Measurements from ENCODE around the gene CNOT4.
A peak's percentile ranks its signal among the peaks of the same experiment; 100 is the strongest.

CNOT4 gene, protein sequence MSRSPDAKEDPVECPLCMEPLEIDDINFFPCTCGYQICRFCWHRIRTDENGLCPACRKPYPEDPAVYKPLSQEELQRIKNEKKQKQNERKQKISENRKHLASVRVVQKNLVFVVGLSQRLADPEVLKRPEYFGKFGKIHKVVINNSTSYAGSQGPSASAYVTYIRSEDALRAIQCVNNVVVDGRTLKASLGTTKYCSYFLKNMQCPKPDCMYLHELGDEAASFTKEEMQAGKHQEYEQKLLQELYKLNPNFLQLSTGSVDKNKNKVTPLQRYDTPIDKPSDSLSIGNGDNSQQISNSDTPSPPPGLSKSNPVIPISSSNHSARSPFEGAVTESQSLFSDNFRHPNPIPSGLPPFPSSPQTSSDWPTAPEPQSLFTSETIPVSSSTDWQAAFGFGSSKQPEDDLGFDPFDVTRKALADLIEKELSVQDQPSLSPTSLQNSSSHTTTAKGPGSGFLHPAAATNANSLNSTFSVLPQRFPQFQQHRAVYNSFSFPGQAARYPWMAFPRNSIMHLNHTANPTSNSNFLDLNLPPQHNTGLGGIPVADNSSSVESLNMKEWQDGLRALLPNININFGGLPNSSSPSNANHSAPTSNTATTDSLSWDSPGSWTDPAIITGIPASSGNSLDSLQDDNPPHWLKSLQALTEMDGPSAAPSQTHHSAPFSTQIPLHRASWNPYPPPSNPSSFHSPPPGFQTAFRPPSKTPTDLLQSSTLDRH

DNA sequence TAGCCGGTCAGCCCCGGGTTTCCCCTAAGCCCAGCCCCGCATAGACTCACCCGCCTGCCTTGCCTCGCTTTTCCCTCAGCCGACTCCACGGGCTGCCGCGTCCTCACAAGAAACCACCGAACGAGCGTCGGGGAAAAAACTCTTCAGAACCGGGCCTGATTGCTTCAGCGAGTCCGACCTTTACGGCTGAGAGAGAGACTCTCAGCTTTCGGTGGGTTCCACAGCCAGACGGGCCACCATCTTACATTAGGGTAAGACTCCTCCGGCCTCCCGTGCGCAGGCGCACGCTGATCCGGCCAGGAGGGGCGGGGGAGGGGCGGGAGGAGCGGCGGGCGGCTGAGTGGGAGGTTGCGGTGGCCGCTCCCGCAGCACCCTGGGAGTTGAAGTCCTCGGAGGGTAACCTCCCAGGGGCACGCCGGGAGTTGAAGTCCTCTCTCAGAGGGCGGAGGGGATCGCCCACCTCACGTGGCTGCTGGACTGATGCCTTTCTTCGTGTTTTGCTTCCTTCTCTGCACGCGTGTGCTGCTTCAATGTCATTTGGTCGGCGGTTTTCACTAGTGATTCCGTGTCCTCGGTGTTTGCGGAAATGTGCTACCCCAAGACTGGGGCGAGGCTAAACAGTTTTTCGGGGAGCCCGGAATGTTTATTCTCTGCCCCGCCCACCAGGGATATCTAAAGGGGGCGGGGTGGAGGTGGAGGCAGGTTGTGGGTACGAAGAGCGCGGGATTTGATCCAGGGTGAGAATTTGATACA lies at the start of gene CNOT4:
Gene CNOT4, minus strand, starts transcription at position 264 of the 753 bp plus-strand sequence. CDS start 71,771 bp downstream, outside the sequence.
- Histone ChIP-seq H3K4me1 (peaks cover 17% of the 10 kb centered on the region), H3K4me3 (peak within 1 kb of the TSS; percentile 97), H3K27me3 (ENCODE audit: low read depth) (no peaks in the 10 kb centered on the region), H3K36me3 (replicated peaks) (no peaks in the 10 kb centered on the region), H3K9me3 (no peaks in the 10 kb centered on the region)
- DNase-seq (ENCODE audit: low spot score in 2 of 2): peak; percentile 97
- in situ Hi-C loops (cut with MboI; ENCODE audit: low sequenced_read_pairs): loop anchor here (5.0 kb wide), 1 partner anchor 47 kb away; the partner anchor contains the start of gene NUP205

DNA sequence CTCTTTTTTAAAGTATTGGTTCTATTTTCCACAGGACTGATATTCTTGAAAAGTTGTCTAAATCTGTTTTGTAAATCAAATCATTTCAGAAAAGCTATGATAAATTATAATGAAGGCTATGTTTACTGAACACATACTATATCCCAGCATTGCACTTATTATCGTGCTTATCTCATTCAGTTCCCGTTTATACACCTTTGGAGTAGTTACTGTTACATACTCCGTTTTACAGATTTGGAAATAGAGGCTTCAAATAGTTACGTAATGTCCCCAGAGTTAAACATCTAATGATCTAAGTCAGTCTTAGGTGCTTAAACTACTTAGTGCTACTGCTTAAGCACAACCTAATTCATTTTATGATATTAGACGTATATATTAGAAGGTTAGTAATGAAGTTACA lies 49.0 kb upstream of the CNOT4 start:
- Histone ChIP-seq H3K36me3 (replicated peaks) (peaks cover 7% of the 10 kb centered on the region; the same call in 1 of the 2 replicates), H3K27me3 (ENCODE audit: low read depth) (no peaks in the 10 kb centered on the region), H3K9me3 (no peaks in the 10 kb centered on the region), H3K4me1 (peaks cover 21% of the 10 kb centered on the region), H3K4me3 (peak overlapping the region; percentile 66)
- no peak for DNase-seq (ENCODE audit: low spot score in 2 of 2)
- in situ Hi-C loops (cut with MboI; ENCODE audit: low sequenced_read_pairs): loop anchor here (5.0 to 25.0 kb wide), 2 partner anchors 47 to 272 kb away; partner anchors contain the start of gene CNOT4

DNA sequence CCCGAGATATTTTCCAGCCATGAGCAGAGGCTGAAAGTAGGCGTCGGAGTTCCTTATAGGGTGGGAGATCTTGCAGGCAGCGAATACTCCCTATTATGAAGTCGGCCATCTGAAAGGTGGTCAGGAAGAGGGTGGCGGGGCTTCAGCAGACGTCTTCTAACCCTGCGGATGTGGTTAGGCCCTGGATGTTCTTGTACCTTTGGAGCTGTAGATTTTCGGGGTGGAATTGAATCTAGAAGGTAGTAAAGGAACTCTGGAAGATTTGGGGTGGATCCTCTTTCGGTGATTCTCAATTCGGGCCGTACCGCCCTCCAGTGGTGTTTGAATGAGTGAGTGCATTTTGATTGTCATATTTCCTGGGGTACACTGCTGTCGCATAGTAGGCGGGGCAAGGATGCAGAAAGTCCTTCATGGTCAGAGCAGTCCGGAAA lies 48.5 kb upstream of the CNOT4 start:
- DNase-seq (ENCODE audit: low spot score in 2 of 2): peak; percentile 72 to 79
- no peaks in the 10 kb centered on the region for H3K27me3 ChIP-seq (ENCODE audit: low read depth)
- H3K36me3 ChIP-seq (replicated peaks): peaks cover 7% of the 10 kb centered on the region; the same call in 1 of the 2 replicates
- in situ Hi-C loops (cut with MboI; ENCODE audit: low sequenced_read_pairs): loop anchor here (5.0 to 25.0 kb wide), 2 partner anchors 46 to 271 kb away; partner anchors contain the start of gene CNOT4
- H3K4me3 ChIP-seq: peak overlapping the region; percentile 66
- H3K9me3 ChIP-seq: no peaks in the 10 kb centered on the region
- H3K4me1 ChIP-seq: peaks cover 21% of the 10 kb centered on the region

DNA sequence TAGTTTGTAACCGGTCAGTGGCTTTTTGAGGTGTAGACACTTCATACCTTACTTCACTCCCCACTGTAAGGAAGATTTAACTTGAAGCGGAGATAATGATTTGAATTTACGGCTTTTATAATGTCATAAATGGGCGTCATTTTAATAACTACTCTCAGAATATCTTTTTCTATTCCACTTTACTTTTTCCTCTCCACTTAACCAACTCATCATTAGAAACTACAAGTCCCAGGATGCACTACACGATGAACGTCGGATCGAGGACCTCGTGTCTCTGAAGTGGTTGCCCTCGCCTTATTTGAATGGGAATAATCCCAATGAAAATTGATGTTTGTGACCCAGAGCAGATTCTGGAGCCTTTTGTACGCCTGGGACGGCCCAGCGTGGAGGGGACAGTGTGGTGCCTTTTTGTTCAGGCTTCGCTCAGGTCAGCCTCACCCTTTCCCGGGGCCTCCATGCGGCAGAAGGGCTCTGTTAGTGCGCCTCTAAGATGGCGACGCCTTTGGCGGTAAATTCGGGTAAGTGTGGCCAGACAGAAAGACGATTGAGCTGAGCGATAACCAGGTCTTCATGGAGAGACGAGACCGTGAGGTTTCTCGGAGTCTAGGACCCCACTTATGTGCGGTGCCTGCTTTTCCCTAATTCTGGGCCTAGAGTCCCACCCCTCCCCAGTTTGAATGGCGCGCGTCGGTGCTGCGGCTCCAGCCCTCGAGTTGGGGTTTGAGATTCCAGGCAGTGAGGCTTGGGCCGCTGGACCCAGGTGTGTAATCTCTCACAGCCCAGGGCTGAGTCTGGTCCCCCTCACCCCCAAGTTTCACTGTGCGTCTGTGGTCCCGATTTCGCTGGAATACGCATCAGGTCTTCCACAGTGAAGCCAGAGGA lies 47.8 kb upstream of the CNOT4 start, which contains the start of gene NUP205:
Gene NUP205, plus strand, starts transcription at position 463 of the 882 bp plus-strand sequence. Its CDS starts 28 bp downstream, at position 491.
- Histone ChIP-seq H3K4me1 (peaks cover 21% of the 10 kb centered on the region), H3K36me3 (replicated peaks) (peaks cover 7% of the 10 kb centered on the region; the same call in 1 of the 2 replicates), H3K4me3 (peak within 1 kb of the TSS; percentile 66), H3K27me3 (ENCODE audit: low read depth) (no peaks in the 10 kb centered on the region), H3K9me3 (no peaks in the 10 kb centered on the region)
- in situ Hi-C loops (cut with MboI; ENCODE audit: low sequenced_read_pairs): loop anchor here (5.0 to 25.0 kb wide), 2 partner anchors 45 to 270 kb away; partner anchors contain the start of gene CNOT4
- peak; percentile 80 to 82 for DNase-seq (ENCODE audit: low spot score in 2 of 2)

DNA sequence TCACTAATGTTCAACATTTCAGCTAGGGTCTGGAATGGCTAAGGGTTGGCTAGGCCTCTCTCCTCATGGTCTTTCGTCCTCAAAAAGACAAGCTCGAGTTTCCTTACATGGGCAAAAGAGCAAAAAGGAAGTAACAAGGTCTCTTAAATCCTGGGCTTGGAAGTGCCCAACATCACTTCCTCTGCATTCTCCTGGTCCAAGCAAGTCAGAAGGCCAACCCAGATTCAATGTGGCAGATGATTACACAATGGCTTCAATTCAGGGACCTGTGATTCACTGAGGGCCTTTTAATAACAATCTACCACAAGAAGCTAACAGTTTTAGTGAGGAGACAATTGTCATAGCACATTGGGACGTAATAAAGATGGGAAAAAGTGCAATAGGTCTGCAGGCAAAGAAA lies 43.4 kb upstream of the CNOT4 start:
- DNase-seq (ENCODE audit: low spot score in 2 of 2): no peak
- in situ Hi-C loops (cut with MboI; ENCODE audit: low sequenced_read_pairs): loop anchor here (25.0 kb wide), 1 partner anchor 266 kb away; no protein-coding TSS in a partner anchor

DNA sequence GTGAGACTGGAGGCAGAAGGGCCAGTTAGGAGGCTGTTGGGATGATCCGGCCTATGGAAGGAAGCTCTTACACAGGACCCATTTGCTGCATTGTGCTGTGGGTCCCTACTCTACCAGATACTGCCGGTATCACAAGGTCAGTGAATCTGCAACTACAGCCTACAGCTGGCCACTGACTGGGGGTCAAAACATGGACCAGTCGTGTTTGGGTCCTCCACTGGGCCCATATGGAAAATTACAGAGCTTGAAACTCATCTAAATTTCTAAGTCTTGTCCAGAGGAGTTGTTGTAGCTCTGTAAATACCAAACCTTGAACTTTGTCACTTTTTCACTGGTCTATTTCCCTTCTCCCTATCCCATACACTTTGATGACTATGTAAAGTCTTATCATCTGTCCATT lies 42.2 kb upstream of the CNOT4 start:
- no peak overlapping the region for H3K4me3 ChIP-seq
- in situ Hi-C loops (cut with MboI; ENCODE audit: low sequenced_read_pairs): loop anchor here (25.0 kb wide), 1 partner anchor 265 kb away; no protein-coding TSS in a partner anchor

More for the DNA sequence above, 43.4 kb upstream of the CNOT4 start:
- Histone ChIP-seq H3K9me3 (no peaks in the 10 kb centered on the region), H3K36me3 (replicated peaks) (no peaks in the 10 kb centered on the region), H3K27me3 (ENCODE audit: low read depth) (0 out of 2 replicates have a peak, but pooled peaks cover 4% of the 10 kb centered on the region), H3K4me1 (peaks cover 4% of the 10 kb centered on the region), H3K4me3 (no peak overlapping the region)

DNA sequence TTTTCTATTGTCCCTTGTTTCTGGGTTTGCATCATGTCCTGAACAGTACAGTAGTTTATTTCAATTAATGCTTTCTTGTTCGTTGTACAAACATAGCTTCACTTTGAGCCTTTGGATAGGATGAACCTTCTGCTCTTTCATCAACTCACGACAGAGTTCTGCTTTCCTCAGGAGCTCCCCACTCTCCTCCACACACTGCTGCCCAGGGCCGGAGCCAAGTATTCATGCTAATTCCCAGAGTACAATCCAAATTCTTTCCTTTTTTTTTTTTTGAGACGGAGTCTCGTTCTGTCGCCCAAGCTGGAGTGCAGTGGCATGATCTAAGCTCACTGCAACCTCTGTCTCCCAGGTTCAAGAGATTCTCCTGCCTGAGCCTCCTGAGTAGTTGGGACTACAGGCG lies 40.3 kb upstream of the CNOT4 start:
- Histone ChIP-seq H3K4me3 (no peak overlapping the region), H3K36me3 (replicated peaks) (no peaks in the 10 kb centered on the region), H3K27me3 (ENCODE audit: low read depth) (peaks cover 7% of the 10 kb centered on the region; the same call in 1 of the 2 replicates), H3K9me3 (no peaks in the 10 kb centered on the region), H3K4me1 (no peaks in the 10 kb centered on the region)
- in situ Hi-C loops (cut with MboI; ENCODE audit: low sequenced_read_pairs): loop anchor here (25.0 kb wide), 1 partner anchor 263 kb away; no protein-coding TSS in a partner anchor
- DNase-seq (ENCODE audit: low spot score in 2 of 2): no peak

More for the DNA sequence above, 42.2 kb upstream of the CNOT4 start:
- Histone ChIP-seq H3K36me3 (replicated peaks) (no peaks in the 10 kb centered on the region), H3K27me3 (ENCODE audit: low read depth) (0 out of 2 replicates have a peak, but pooled peaks cover 4% of the 10 kb centered on the region), H3K9me3 (no peaks in the 10 kb centered on the region), H3K4me1 (no peaks in the 10 kb centered on the region)
- DNase-seq (ENCODE audit: low spot score in 2 of 2): no peak

DNA sequence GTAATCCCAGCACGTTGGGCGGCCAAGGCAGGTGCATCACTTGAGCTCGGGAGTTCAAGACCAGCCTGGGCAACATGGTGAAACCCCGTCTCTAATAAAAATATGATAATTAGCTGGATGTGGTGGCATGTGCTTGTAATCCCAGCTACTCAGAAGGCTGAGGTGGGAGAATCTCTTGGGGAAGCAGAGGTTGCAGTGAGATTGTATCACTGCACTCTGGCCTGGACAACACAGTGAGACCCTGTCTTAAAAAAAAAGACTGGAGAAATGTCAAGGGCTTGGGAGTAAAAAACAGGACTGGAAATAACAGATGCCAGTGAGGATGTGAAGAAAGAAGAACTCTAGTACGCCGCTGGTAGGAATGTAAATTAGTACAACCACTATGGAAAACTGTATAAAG lies 31.1 kb upstream of the CNOT4 start:
- DNase-seq (ENCODE audit: low spot score in 2 of 2): no peak
- no peaks in the 10 kb centered on the region for H3K36me3 ChIP-seq (replicated peaks)

DNA sequence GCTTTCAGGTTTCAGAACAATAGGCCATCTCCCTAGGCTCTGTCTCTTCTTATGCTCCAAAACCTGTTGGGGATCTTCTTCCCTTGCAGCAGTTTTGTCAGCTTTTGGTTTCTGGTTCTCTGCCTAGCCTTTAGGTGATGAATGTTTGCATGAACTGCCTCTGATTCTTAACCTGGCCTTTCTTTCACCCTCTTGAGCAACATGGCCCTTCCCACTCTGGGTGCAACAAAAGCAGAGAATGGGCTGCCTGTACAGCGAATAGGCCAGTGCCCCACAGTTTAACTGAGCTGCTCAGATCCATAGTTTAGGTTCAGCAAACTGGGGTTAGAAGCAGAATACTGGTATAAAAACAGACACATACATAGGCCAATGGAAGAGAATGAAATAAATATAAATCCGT lies 29.7 kb upstream of the CNOT4 start:
- no peak overlapping the region for H3K4me3 ChIP-seq
- H3K9me3 ChIP-seq: no peaks in the 10 kb centered on the region
- H3K4me1 ChIP-seq: no peaks in the 10 kb centered on the region
- DNase-seq (ENCODE audit: low spot score in 2 of 2): no peak
- H3K27me3 ChIP-seq (ENCODE audit: low read depth): 0 out of 2 replicates have a peak, but pooled peaks cover 3% of the 10 kb centered on the region
- in situ Hi-C loops (cut with MboI; ENCODE audit: low sequenced_read_pairs): no loop called here
- H3K36me3 ChIP-seq (replicated peaks): no peaks in the 10 kb centered on the region

More for the DNA sequence above, 31.1 kb upstream of the CNOT4 start:
- no peaks in the 10 kb centered on the region for H3K4me1 ChIP-seq
- H3K4me3 ChIP-seq: no peak overlapping the region
- in situ Hi-C loops (cut with MboI; ENCODE audit: low sequenced_read_pairs): no loop called here
- H3K9me3 ChIP-seq: no peaks in the 10 kb centered on the region
- 0 out of 2 replicates have a peak, but pooled peaks cover 3% of the 10 kb centered on the region for H3K27me3 ChIP-seq (ENCODE audit: low read depth)

DNA sequence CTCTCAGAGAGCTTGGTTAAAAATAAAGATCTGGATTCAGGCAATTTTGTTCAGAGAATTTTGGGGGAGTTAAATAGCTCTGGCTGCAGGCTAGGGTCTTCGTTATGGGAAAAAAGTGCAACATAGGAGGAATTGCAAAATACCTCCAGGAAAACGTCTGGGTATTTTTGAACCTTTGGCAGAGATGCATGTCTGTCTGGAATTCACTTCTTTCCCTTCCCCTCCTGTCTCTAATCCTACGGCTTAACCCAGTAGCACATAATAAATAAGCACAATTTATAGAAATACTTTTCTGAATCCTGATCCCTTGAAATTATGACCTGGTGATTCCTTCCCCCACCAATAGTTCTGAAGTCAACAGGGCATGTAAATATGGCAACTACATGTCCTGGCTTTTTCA lies 28.5 kb upstream of the CNOT4 start:
- H3K9me3 ChIP-seq: no peaks in the 10 kb centered on the region
- no peak overlapping the region for H3K4me3 ChIP-seq
- DNase-seq (ENCODE audit: low spot score in 2 of 2): no peak
- no peaks in the 10 kb centered on the region for H3K4me1 ChIP-seq
- 0 out of 2 replicates have a peak, but pooled peaks cover 3% of the 10 kb centered on the region for H3K27me3 ChIP-seq (ENCODE audit: low read depth)
- in situ Hi-C loops (cut with MboI; ENCODE audit: low sequenced_read_pairs): no loop called here
- H3K36me3 ChIP-seq (replicated peaks): no peaks in the 10 kb centered on the region

DNA sequence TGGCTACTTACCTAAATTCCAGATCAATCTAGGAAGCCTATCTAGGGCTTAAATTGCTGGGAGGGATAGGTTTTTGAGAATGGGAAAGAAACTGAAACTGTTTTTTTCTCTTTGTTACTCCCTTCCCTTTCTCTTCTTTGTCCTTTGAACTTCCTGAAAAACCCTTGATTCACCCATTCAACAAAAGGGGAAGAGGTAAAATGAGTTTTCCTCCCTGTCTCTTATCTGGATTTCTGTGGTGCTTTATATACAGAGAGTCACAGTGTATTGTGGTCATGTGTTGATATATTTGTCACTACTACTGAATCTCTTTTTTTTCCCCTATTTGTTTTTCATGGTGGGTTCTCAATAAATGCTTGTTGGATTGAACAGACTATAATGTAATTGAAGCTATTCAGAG lies 28.0 kb upstream of the CNOT4 start:
- no peaks in the 10 kb centered on the region for H3K9me3 ChIP-seq
- no peak overlapping the region for H3K4me3 ChIP-seq
- DNase-seq (ENCODE audit: low spot score in 2 of 2): no peak
- in situ Hi-C loops (cut with MboI; ENCODE audit: low sequenced_read_pairs): no loop called here
- 0 out of 2 replicates have a peak, but pooled peaks cover 3% of the 10 kb centered on the region for H3K27me3 ChIP-seq (ENCODE audit: low read depth)
- no peaks in the 10 kb centered on the region for H3K36me3 ChIP-seq (replicated peaks)
- no peaks in the 10 kb centered on the region for H3K4me1 ChIP-seq

DNA sequence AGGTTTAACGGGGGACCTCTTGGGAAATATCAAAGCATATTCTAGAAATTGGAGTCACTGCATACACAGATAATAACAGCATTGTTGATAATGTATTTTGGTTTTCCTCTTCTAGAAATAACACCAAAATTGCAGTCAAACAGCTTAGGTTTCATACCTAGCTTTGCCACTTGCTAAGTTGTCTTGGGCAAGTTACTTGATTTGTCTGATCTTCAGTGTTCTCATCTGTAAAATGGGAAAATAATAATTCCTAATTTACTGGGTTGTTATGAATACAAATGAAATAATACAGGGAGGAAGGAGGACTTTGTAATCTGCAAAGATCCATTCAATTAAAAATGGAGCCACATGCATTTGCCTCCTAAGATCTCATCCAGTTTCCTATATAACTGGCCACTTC lies 27.6 kb upstream of the CNOT4 start:
- no peak overlapping the region for H3K4me3 ChIP-seq
- no peaks in the 10 kb centered on the region for H3K9me3 ChIP-seq
- no peaks in the 10 kb centered on the region for H3K4me1 ChIP-seq
- DNase-seq (ENCODE audit: low spot score in 2 of 2): no peak
- in situ Hi-C loops (cut with MboI; ENCODE audit: low sequenced_read_pairs): no loop called here
- H3K36me3 ChIP-seq (replicated peaks): no peaks in the 10 kb centered on the region
- H3K27me3 ChIP-seq (ENCODE audit: low read depth): 0 out of 2 replicates have a peak, but pooled peaks cover 3% of the 10 kb centered on the region

Measured in HAP-1 (cell line).